Suprapubic skin (tissue), 4 donors: ENCODE results near the gene RETREG1. TPM values are rescaled to one million over a fixed set of nuclear protein-coding genes. Genes with fewer than 3 reads are reported as not detected.
"Not testable (repeated sequence)": the region's sequence is repeated elsewhere in the genome, so short reads cannot be mapped to it uniquely, and the experiment has no call there.

ENCODE experiments used
- DNase-seq, 2 donors: peaks; one replicate each; pipeline ENCODE4 v3.0.0-alpha.2; 2019; ENCODE audit warnings: low spot score in 2 of 2
- H3K27ac ChIP-seq: fragments of 200-600 bp; sonication (generic); one replicate; pipeline ENCODE4 v1.5.1; 2019
- H3K27me3 ChIP-seq: fragments of 200-600 bp; sonication (generic); one replicate; pipeline ENCODE4 v1.5.1; 2019
- H3K36me3 ChIP-seq: fragments of 200-600 bp; sonication (generic); one replicate; pipeline ENCODE4 v1.5.1; 2019
- H3K4me1 ChIP-seq: fragments of 200-600 bp; sonication (generic); one replicate; pipeline ENCODE4 v1.5.1; 2019
- H3K4me3 ChIP-seq: fragments of 200-600 bp; sonication (generic); one replicate; pipeline ENCODE4 v1.5.1; 2019; ENCODE audit warnings: mild to moderate bottlenecking
- H3K9me3 ChIP-seq: fragments of 200-600 bp; sonication (generic); one replicate; pipeline ENCODE4 v1.5.1; 2019
- EP300 ChIP-seq: sonication (generic); formaldehyde crosslinking; IDR thresholded peaks from one replicate; pipeline ENCODE4 v1.6.1; 2017; ENCODE audit warnings: antibody characterized with exemption
- POLR2A ChIP-seq, 2 donors: fragments of 450-650 bp; IDR thresholded peaks; one replicate each; pipeline ENCODE4 v1.6.1; 2017; ENCODE audit warnings: antibody characterized with exemption in 2 of 2, mild to moderate bottlenecking in 2 of 2, moderate library complexity in 2 of 2
- POLR2AphosphoS5 ChIP-seq, 3 donors: sonication (generic); formaldehyde crosslinking; IDR thresholded peaks; one replicate each; pipeline ENCODE4 v1.6.1; 2017; ENCODE audit warnings: antibody characterized with exemption in 3 of 3
- WGBS: methylation state at CpG from one replicate; pipeline ENCODE4 v1.1.5; 2018; 5-methylcytosine and 5-hydroxymethylcytosine counted together
- total RNA-seq, 4 donors: library from RNA; depleted of rRNA; stranded (reverse); fragments of >200 nt; gene quantifications; one replicate each; pipeline ENCODE4 v1.1.0, GENCODE V29; 2016
- TF ChIP-seq, protein P1 (sequence below), 2 donors: fragments of 200-600 bp in 1 of 2; fragments of 450-650 bp in 1 of 2; sonication (generic) in 1 of 2; IDR thresholded peaks; one replicate each; pipeline ENCODE4 v1.5.1; 2016 to 2019; ENCODE audit warnings: antibody characterized with exemption in 2 of 2, mild to moderate bottlenecking in 1 of 2, moderate library complexity in 1 of 2

Gene RETREG1
- total RNA-seq, 4 donors from 2014 or later, result 24.7 to 47.3 (median 31.4) TPM

DNA sequence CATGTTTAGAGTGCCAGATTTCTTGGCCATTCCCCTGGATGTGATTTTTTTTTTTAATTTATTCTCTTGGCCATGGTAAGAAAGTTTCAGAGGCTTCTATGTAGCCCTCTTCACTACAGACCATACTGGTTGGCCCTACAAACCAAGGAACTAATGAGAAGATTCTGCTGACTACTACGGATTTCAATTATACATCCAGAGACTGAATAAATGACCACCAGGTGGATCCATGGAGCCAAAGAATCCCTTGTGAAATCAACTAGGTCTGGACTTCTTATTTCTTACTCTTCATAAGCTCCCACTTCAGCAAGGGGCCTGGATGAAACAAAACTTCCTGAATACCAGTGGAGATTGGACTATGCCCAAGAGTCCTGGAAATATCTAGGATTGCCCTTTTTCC is 178.8 kb downstream of the RETREG1 start:
- WGBS, result 94% methylated on average over 1 of the region's 1 CpG
- Histone ChIP-seq H3K9me3 (no peaks in the 10 kb centered on the region), H3K36me3 (no peaks in the 10 kb centered on the region), H3K27me3 (peaks cover 3% of the 10 kb centered on the region), H3K4me3 (no peak overlapping the region), H3K4me1 (no peaks in the 10 kb centered on the region), H3K27ac (no peak overlapping the region)
- DNase-seq, result no peak
- TF ChIP-seq POLR2AphosphoS5 (IDR thresholded peaks at IDR 0.05) (no peak), EP300 (no peak), POLR2A (IDR thresholded peaks at IDR 0.05) (no peak)
- TF ChIP-seq, protein P1, sequence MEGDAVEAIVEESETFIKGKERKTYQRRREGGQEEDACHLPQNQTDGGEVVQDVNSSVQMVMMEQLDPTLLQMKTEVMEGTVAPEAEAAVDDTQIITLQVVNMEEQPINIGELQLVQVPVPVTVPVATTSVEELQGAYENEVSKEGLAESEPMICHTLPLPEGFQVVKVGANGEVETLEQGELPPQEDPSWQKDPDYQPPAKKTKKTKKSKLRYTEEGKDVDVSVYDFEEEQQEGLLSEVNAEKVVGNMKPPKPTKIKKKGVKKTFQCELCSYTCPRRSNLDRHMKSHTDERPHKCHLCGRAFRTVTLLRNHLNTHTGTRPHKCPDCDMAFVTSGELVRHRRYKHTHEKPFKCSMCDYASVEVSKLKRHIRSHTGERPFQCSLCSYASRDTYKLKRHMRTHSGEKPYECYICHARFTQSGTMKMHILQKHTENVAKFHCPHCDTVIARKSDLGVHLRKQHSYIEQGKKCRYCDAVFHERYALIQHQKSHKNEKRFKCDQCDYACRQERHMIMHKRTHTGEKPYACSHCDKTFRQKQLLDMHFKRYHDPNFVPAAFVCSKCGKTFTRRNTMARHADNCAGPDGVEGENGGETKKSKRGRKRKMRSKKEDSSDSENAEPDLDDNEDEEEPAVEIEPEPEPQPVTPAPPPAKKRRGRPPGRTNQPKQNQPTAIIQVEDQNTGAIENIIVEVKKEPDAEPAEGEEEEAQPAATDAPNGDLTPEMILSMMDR (IDR thresholded peaks at IDR 0.05), result no peak

- WGBS, result 63% methylated on average over 3 of the region's 28 CpGs
- not testable (repeated sequence) for H3K36me3 ChIP-seq, DNase-seq, H3K9me3 ChIP-seq, H3K27me3 ChIP-seq, H3K27ac ChIP-seq, H3K4me3 ChIP-seq, H3K4me1 ChIP-seq
Measured at GRCh38 chr5:16436065-16436682, 180.6 kb downstream of the RETREG1 start.

DNA sequence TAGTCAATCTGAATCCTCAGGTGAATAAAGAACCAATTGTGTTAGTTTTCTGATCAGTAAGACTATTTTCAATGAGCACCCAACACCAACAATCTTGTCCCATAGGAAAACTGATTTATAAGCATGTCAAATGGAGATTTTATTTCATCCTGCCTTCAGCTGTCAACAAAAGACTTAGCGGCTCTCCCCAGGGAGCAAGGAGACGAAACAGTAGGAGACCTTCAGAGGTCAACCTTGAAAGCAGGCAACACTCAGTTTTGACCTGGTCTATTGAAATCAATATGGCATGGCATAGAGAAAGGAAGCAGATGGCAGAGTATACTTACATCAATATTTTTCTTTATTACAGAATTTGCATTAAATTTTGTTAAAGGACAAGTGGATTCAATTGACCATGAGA is 185.3 kb downstream of the RETREG1 start:
- WGBS, result 78% methylated on average over 2 of the region's 2 CpGs

GRCh38 chr5:16430349-16431089 is 186.3 kb downstream of the RETREG1 start:
- no peaks in the 10 kb centered on the region for H3K9me3 ChIP-seq
- DNase-seq, result no peak
- no peak overlapping the region for H3K4me3 ChIP-seq
- no peaks in the 10 kb centered on the region for H3K4me1 ChIP-seq
- TF ChIP-seq POLR2A (IDR thresholded peaks at IDR 0.05), result no peak
- TF ChIP-seq POLR2AphosphoS5 (IDR thresholded peaks at IDR 0.05), result no peak
- TF ChIP-seq EP300, result no peak
- TF ChIP-seq, protein P1 (IDR thresholded peaks at IDR 0.05), result no peak
- no peaks in the 10 kb centered on the region for H3K36me3 ChIP-seq
- peaks cover 10% of the 10 kb centered on the region for H3K27me3 ChIP-seq
- 89% methylated on average over 7 of the region's 7 CpGs for WGBS
- no peak overlapping the region for H3K27ac ChIP-seq

More for the DNA sequence above, 185.3 kb downstream of the RETREG1 start:
- peaks cover 10% of the 10 kb centered on the region for H3K27me3 ChIP-seq
- H3K4me3 ChIP-seq, result no peak overlapping the region
- no peaks in the 10 kb centered on the region for H3K4me1 ChIP-seq
- H3K9me3 ChIP-seq, result no peaks in the 10 kb centered on the region
- no peak for DNase-seq
- TF ChIP-seq, protein P1 (IDR thresholded peaks at IDR 0.05), result no peak
- TF ChIP-seq POLR2A (IDR thresholded peaks at IDR 0.05) (no peak), EP300 (no peak), POLR2AphosphoS5 (IDR thresholded peaks at IDR 0.05) (no peak)
- H3K36me3 ChIP-seq, result no peaks in the 10 kb centered on the region
- no peak overlapping the region for H3K27ac ChIP-seq

GRCh38 chr5:16428359-16428758 is 188.4 kb downstream of the RETREG1 start:
- DNase-seq, result no peak
- Histone ChIP-seq H3K36me3 (no peaks in the 10 kb centered on the region), H3K9me3 (no peaks in the 10 kb centered on the region), H3K4me3 (no peak overlapping the region), H3K27me3 (peaks cover 10% of the 10 kb centered on the region), H3K4me1 (no peaks in the 10 kb centered on the region), H3K27ac (no peak overlapping the region)
- 89% methylated on average over 4 of the region's 4 CpGs for WGBS
- TF ChIP-seq, protein P1 (IDR thresholded peaks at IDR 0.05), result no peak
- no peak for TF ChIP-seq POLR2A (IDR thresholded peaks at IDR 0.05)
- TF ChIP-seq POLR2AphosphoS5 (IDR thresholded peaks at IDR 0.05), result no peak
- no peak for TF ChIP-seq EP300
